ENCODE measurements around the gene PKLR.

DNA sequence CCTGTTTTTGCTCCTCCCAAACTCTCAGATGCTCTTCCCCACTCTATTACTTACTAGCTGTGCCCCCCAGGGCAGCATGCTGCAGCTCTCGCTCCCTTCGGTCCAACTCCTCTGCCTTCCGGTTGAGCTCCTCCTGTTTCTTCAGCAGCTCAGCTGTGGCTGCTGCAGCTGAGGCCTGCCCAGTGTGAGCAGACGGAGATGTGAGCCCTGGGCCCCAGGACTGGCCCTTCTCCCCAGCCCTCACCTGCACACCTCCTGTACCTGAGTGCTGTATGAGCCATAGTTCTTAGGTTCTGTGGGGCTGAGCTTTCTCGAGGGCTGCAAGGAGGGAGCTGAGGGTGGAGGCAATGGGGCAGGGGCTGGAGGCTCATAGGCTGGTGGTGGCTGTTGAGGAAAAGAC, 41.0 kb downstream of the PKLR start:
- TF ChIP-seq, protein P1, sequence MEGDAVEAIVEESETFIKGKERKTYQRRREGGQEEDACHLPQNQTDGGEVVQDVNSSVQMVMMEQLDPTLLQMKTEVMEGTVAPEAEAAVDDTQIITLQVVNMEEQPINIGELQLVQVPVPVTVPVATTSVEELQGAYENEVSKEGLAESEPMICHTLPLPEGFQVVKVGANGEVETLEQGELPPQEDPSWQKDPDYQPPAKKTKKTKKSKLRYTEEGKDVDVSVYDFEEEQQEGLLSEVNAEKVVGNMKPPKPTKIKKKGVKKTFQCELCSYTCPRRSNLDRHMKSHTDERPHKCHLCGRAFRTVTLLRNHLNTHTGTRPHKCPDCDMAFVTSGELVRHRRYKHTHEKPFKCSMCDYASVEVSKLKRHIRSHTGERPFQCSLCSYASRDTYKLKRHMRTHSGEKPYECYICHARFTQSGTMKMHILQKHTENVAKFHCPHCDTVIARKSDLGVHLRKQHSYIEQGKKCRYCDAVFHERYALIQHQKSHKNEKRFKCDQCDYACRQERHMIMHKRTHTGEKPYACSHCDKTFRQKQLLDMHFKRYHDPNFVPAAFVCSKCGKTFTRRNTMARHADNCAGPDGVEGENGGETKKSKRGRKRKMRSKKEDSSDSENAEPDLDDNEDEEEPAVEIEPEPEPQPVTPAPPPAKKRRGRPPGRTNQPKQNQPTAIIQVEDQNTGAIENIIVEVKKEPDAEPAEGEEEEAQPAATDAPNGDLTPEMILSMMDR (IDR thresholded peaks at IDR 0.05), result no peak
- no peak for TF ChIP-seq POLR2A (IDR thresholded peaks at IDR 0.05)
